Activated CD8-positive, alpha-beta memory T cell treated with anti-CD3 and anti-CD28 coated beads, Interleukin-2, amount 10 ng/mL, durations not matched to agents 7 days and 5 days (primary cell): ENCODE results near the gene PLEKHJ1. TPM values are rescaled to one million over a fixed set of nuclear protein-coding genes. Genes with fewer than 3 reads are reported as not detected.

Experiments used
- ATAC-seq: fragments of 150-1000 bp; cut with Tn5 transposase; one replicate; pipeline ENCODE4 v1.10.0; 2021; ENCODE audit warnings: moderate library complexity
- CTCF ChIA-PET: fragments of 350-600 bp; sonication (Branson Sonifier 250); formaldehyde crosslinking; loops from one replicate; lab custom pipeline; 2021; ENCODE audit warnings: antibody characterized with exemption; lab: Charles Lee
- DNase-seq: peaks from one replicate; pipeline ENCODE4 v3.0.0-alpha.2; 2020
- H3K27ac Mint-ChIP-seq: one replicate; pipeline ENCODE4 v1.8.0; 2021; ENCODE audit warnings: mild to moderate bottlenecking, mixed read lengths
- H3K27me3 Mint-ChIP-seq: one replicate; pipeline ENCODE4 v1.8.0; 2021; ENCODE audit warnings: mixed read lengths
- H3K36me3 Mint-ChIP-seq: one replicate; pipeline ENCODE4 v1.8.0; 2021; ENCODE audit warnings: mild to moderate bottlenecking, mixed read lengths
- H3K4me1 Mint-ChIP-seq: one replicate; pipeline ENCODE4 v1.8.0; 2021; ENCODE audit warnings: mixed read lengths
- H3K4me3 Mint-ChIP-seq: one replicate; pipeline ENCODE4 v1.8.0; 2021; ENCODE audit warnings: mild to moderate bottlenecking, moderate library complexity, mixed read lengths
- H3K9me3 Mint-ChIP-seq: one replicate; pipeline ENCODE4 v1.8.0; 2022; ENCODE audit warnings: low read depth, mixed read lengths
- total RNA-seq, 2 experiments: library from RNA; stranded (reverse); gene quantifications; one replicate each; pipeline ENCODE4 v1.2.3, GENCODE V29; 2021

The PLEKHJ1 gene
- total RNA-seq, 2 experiments from 2014 or later, result 78.3 to 80.8 TPM

DNA sequence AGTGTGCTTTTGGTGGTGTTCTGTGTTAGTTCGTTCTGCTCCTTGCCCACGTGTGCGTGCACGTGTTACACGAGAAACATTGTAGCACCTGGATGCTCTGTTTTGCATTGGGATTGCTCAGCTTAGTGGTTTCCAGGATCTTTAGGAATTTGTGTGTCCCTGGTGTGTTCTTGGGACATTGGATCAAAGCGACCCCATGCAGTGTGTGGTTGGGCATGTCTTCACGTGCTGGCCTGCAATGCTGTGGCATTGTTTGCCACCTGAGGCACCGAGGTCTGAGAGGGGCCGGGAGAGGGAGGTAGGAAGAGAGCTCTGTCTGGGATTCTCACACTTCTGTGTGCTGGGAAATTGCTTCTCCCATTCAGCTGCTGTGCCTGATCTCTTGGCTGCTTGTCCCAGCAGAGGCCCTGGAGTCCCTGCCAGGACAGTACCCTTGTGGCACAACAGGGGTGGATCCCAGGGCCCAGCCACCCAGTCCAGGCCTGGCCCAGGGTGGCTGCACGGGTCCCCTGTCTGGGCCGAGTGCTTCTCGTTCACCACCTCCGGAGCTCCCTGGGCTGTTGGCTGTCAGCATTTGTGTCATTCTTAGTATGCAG is 11.3 kb downstream of the PLEKHJ1 start:
- no peaks in the 10 kb centered on the region for H3K9me3 Mint-ChIP-seq
- DNase-seq (no peak), ATAC-seq (no peak)
- H3K4me1 Mint-ChIP-seq, result peaks cover 13% of the 10 kb centered on the region
- H3K36me3 Mint-ChIP-seq, result peaks cover 28% of the 10 kb centered on the region
- no peak overlapping the region for H3K4me3 Mint-ChIP-seq
- CTCF ChIA-PET, result no interaction called here
- H3K27me3 Mint-ChIP-seq, result no peaks in the 10 kb centered on the region
- H3K27ac Mint-ChIP-seq, result peak overlapping the region; percentile 85

GRCh38 chr19:2223959-2224358 is 12.2 kb downstream of the PLEKHJ1 start:
- ATAC-seq, result peak; percentile 73
- Mint-ChIP-seq H3K27ac (peak overlapping the region; percentile 85), H3K36me3 (peaks cover 23% of the 10 kb centered on the region), H3K9me3 (no peaks in the 10 kb centered on the region), H3K4me3 (no peak overlapping the region), H3K4me1 (peaks cover 13% of the 10 kb centered on the region), H3K27me3 (no peaks in the 10 kb centered on the region)
- CTCF ChIA-PET, result no interaction called here
- DNase-seq, result peak; percentile 76

DNA sequence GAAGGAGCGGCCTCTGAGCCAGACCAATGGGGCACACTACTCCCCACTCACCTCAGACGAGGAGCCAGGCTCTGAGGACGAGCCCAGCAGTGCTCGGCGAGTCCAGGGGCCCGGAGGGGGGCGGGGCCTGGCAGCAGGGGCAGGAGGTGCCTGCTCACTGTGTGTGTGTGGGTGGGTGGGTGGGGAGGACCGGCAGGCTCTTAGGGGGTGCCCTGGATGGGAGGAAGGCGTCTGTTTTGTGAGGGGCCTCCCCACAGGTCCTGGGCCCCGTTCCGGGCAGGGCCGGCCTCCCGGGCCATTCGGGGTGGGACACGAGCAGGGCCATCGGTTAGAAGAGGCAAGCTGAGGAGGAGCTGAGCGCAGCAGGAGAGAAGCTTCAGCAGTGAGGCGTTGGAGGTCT is 12.7 kb downstream of the PLEKHJ1 start:
- DNase-seq, result no peak
- Mint-ChIP-seq H3K4me3 (no peak overlapping the region), H3K27ac (peak overlapping the region; percentile 85), H3K36me3 (peaks cover 21% of the 10 kb centered on the region), H3K27me3 (no peaks in the 10 kb centered on the region), H3K9me3 (no peaks in the 10 kb centered on the region), H3K4me1 (peaks cover 13% of the 10 kb centered on the region)
- peak; percentile 7 for ATAC-seq
- CTCF ChIA-PET, result no interaction called here

DNA sequence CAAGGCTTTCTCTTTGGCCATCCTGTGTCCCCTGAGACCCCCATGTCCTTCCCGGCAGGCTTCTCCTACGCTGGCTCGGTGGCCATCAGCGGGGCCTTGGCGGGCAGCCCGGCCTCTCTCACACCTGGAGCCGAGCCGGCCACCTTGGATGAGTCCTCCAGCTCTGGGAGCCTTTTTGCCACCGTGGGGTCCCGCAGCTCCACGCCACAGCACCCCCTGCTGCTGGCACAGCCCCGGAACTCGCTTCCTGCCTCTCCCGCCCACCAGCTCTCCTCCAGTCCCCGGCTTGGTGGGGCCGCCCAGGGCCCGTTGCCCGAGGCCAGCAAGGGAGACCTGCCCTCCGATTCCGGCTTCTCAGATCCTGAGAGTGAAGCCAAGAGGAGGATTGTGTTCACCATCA is 14.2 kb downstream of the PLEKHJ1 start:
- H3K4me1 Mint-ChIP-seq, result peaks cover 13% of the 10 kb centered on the region
- DNase-seq, result no peak
- no peaks in the 10 kb centered on the region for H3K9me3 Mint-ChIP-seq
- H3K36me3 Mint-ChIP-seq, result peaks cover 19% of the 10 kb centered on the region
- H3K4me3 Mint-ChIP-seq, result no peak overlapping the region
- H3K27ac Mint-ChIP-seq, result no peak overlapping the region
- no peaks in the 10 kb centered on the region for H3K27me3 Mint-ChIP-seq
- CTCF ChIA-PET, result interaction anchor here (0.6 to 1.2 kb wide), 2 partner anchors 43 to 64 kb away, joined by 3 read pairs; no protein-coding TSS in a partner anchor
- ATAC-seq, result no peak

DNA sequence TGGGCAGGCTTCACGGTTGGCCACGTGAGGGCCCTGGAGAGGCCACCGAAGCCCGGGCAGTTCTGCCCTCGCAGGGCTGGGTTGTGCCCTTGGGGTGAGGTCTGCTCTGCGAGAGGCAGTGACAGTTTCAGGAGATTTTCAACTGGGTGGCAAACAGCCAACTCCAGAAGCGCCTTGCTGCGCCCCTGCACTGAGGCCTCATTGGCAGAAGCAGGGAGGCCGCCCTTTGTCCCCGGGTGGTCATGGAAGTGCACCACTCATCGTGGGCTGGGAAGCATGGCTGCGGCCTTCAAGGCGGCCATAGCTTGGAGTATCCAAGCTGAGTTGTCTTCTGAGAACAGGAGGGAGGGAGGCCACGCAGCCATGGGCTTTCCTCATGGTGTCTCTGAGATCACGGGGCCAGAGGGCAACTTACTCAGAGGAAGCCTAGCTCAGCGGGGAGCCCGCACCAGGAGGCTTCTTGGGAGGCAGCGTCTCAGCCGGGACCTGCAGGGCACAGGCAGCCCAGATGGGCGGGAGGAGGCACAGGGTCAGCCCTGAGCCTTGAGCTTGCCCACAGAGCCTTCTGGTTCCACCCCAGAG is 14.8 kb downstream of the PLEKHJ1 start:
- peaks cover 20% of the 10 kb centered on the region for H3K36me3 Mint-ChIP-seq
- CTCF ChIA-PET, result interaction anchor here (0.6 to 1.2 kb wide), 3 partner anchors 43 to 196 kb away, joined by 3 read pairs; no protein-coding TSS in a partner anchor
- no peak overlapping the region for H3K27ac Mint-ChIP-seq
- no peaks in the 10 kb centered on the region for H3K9me3 Mint-ChIP-seq
- H3K27me3 Mint-ChIP-seq, result no peaks in the 10 kb centered on the region
- DNase-seq (no peak), ATAC-seq (no peak)
- H3K4me3 Mint-ChIP-seq, result no peak overlapping the region
- H3K4me1 Mint-ChIP-seq, result peaks cover 13% of the 10 kb centered on the region

GRCh38 chr19:2219726-2220125 is 16.4 kb downstream of the PLEKHJ1 start:
- no peak for ATAC-seq
- H3K36me3 Mint-ChIP-seq, result peaks cover 21% of the 10 kb centered on the region
- no peak overlapping the region for H3K4me3 Mint-ChIP-seq
- no peak for DNase-seq
- no peaks in the 10 kb centered on the region for H3K27me3 Mint-ChIP-seq
- CTCF ChIA-PET, result no interaction called here
- H3K27ac Mint-ChIP-seq, result no peak overlapping the region
- no peaks in the 10 kb centered on the region for H3K9me3 Mint-ChIP-seq
- peaks cover 14% of the 10 kb centered on the region for H3K4me1 Mint-ChIP-seq

DNA sequence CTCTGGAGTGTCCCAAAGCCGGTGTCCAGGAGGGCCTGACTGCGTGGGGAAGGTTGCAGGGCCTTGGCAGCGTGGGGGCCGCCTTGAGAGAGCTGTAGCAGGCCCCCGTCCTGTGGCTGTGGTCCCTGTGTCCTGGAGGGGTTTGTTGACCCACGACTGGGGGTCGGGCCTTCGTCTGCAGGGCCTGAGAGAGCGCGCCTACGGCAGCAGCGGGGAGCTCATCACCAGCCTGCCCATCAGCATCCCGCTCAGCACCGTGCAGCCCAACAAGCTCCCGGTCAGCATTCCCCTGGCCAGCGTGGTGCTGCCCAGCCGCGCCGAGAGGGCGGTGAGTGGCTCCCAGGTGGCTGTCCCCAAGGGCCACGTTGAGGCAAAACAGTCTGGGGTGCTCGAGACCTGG is 18.5 kb downstream of the PLEKHJ1 start:
- H3K4me3 Mint-ChIP-seq, result no peak overlapping the region
- ATAC-seq, result no peak
- CTCF ChIA-PET, result no interaction called here
- peaks cover 3% of the 10 kb centered on the region for H3K4me1 Mint-ChIP-seq
- no peaks in the 10 kb centered on the region for H3K27me3 Mint-ChIP-seq
- H3K9me3 Mint-ChIP-seq, result no peaks in the 10 kb centered on the region
- H3K36me3 Mint-ChIP-seq, result peaks cover 14% of the 10 kb centered on the region
- H3K27ac Mint-ChIP-seq, result no peak overlapping the region
- no peak for DNase-seq

GRCh38 chr19:2216361-2217225 is 19.5 kb downstream of the PLEKHJ1 start:
- DNase-seq, result no peak
- no peak for ATAC-seq
- Mint-ChIP-seq H3K4me3 (no peak overlapping the region), H3K9me3 (no peaks in the 10 kb centered on the region), H3K4me1 (peaks cover 3% of the 10 kb centered on the region), H3K27me3 (no peaks in the 10 kb centered on the region), H3K36me3 (peaks cover 17% of the 10 kb centered on the region), H3K27ac (no peak overlapping the region)
- CTCF ChIA-PET, result interaction anchor here (0.6 to 0.8 kb wide), 3 partner anchors 47 to 99 kb away, joined by 3 read pairs; no protein-coding TSS in a partner anchor

GRCh38 chr19:2215281-2215751 is 20.8 kb downstream of the PLEKHJ1 start:
- ATAC-seq, result no peak
- CTCF ChIA-PET, result interaction anchor here (1.4 kb wide), 1 partner anchor 60 kb away, joined by 3 read pairs; no protein-coding TSS in a partner anchor
- Mint-ChIP-seq H3K4me3 (no peak overlapping the region), H3K9me3 (no peaks in the 10 kb centered on the region), H3K36me3 (peaks cover 22% of the 10 kb centered on the region), H3K27ac (no peak overlapping the region), H3K4me1 (peaks cover 3% of the 10 kb centered on the region), H3K27me3 (no peaks in the 10 kb centered on the region)
- no peak for DNase-seq

GRCh38 chr19:2214251-2214650 is 21.9 kb downstream of the PLEKHJ1 start:
- Mint-ChIP-seq H3K9me3 (no peaks in the 10 kb centered on the region), H3K36me3 (peaks cover 20% of the 10 kb centered on the region), H3K4me3 (no peak overlapping the region), H3K4me1 (peaks cover 3% of the 10 kb centered on the region), H3K27me3 (no peaks in the 10 kb centered on the region), H3K27ac (no peak overlapping the region)
- DNase-seq (no peak), ATAC-seq (no peak)
- CTCF ChIA-PET, result interaction anchor here (1.4 kb wide), 1 partner anchor 59 kb away, joined by 3 read pairs; no protein-coding TSS in a partner anchor

DNA sequence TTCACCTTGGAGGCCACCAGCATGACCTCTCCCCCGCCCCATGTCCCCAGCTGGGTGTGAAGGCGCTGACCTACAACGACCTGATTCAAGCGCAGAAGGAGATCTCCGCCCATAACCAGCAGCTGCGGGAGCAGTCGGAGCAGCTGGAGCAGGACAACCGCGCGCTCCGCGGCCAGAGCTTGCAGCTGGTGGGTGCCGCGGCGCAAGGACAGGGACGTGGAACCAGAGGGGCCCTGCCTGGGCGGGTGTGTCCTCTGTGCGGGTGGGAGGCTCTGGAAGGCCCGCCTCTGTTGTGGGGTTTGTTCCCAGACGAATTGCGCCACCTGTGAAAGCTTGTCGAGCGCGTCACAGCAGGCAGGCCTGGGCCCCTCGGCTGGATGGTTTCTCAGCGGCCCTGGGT is 22.3 kb downstream of the PLEKHJ1 start:
- CTCF ChIA-PET, result no interaction called here
- Mint-ChIP-seq H3K27me3 (no peaks in the 10 kb centered on the region), H3K4me1 (peaks cover 3% of the 10 kb centered on the region), H3K9me3 (no peaks in the 10 kb centered on the region), H3K4me3 (no peak overlapping the region), H3K36me3 (peaks cover 20% of the 10 kb centered on the region), H3K27ac (no peak overlapping the region)
- no peak for ATAC-seq
- no peak for DNase-seq

DNA sequence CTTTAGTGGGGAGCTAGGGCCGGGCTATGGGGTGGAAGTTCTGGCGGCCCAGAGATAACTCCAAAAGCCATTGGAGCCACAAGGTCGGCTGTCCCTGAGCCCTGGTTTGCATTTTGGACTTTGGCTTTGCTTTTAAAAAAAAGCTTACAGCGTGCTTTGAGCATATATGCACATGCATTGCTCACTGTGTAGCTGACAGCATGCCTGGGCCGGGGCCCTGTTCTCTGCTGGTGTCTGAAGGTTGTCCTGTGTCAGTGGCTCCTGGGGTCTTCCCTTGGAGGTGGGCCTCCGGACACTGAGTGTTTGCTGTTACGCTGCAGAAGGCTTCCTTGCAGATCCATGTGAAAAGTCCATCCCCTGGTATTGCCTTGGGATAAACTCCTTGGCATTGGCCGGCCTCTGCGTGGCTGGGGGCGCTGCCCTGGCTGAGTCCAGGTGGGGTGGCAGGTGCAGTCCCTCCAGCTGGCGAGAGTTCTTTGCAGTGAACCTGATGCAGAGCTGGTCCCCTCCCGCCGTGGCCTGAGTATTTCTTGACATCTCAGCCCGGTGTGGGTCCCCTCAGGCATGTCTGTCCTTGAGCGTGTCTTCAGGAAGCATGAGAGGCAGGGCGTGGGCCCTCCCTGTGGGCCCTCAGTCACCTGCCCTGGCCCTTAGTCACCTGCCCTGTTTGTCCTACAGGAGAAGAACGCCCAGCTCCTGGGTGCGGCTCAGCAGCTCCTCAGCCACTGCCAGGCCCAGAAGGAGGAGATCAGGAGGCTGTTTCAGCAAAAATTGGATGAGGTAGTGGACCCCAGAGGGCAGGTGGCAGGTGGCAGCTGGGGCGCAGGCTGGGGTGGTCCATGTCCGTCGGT is 23.0 kb downstream of the PLEKHJ1 start:
- CTCF ChIA-PET, result interaction anchor here (1.4 kb wide), 1 partner anchor 57 kb away, joined by 3 read pairs; no protein-coding TSS in a partner anchor
- Mint-ChIP-seq H3K4me3 (no peak overlapping the region), H3K27ac (no peak overlapping the region), H3K27me3 (no peaks in the 10 kb centered on the region), H3K4me1 (peaks cover 9% of the 10 kb centered on the region), H3K36me3 (peaks cover 20% of the 10 kb centered on the region), H3K9me3 (no peaks in the 10 kb centered on the region)
- ATAC-seq, result no peak
- no peak for DNase-seq
